ENCODE results near the gene MIB2.
"Not testable (repeated sequence)": the region's sequence is repeated elsewhere in the genome, so short reads cannot be mapped to it uniquely, and the experiment has no call there.

GRCh38 chr1:1648265-1648664, 33.0 kb downstream of the MIB2 start:
- TF ChIP-seq, protein P1, sequence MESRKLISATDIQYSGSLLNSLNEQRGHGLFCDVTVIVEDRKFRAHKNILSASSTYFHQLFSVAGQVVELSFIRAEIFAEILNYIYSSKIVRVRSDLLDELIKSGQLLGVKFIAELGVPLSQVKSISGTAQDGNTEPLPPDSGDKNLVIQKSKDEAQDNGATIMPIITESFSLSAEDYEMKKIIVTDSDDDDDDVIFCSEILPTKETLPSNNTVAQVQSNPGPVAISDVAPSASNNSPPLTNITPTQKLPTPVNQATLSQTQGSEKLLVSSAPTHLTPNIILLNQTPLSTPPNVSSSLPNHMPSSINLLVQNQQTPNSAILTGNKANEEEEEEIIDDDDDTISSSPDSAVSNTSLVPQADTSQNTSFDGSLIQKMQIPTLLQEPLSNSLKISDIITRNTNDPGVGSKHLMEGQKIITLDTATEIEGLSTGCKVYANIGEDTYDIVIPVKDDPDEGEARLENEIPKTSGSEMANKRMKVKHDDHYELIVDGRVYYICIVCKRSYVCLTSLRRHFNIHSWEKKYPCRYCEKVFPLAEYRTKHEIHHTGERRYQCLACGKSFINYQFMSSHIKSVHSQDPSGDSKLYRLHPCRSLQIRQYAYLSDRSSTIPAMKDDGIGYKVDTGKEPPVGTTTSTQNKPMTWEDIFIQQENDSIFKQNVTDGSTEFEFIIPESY (IDR thresholded peaks at IDR 0.05; ENCODE audit: borderline replicate concordance, low read depth) = not testable (repeated sequence)
- not testable (repeated sequence) for TF ChIP-seq USF2 (IDR thresholded peaks at IDR 0.05; ENCODE audit: borderline replicate concordance, low read depth, low read length); EP300 (IDR thresholded peaks at IDR 0.05; ENCODE audit: borderline replicate concordance in 1 of 2, low read depth in 1 of 2, low read length in 1 of 2); CTCF (IDR thresholded peaks at IDR 0.05); GABPA (IDR thresholded peaks at IDR 0.05; ENCODE audit: low read depth)

All from SK-N-SH (cell line).